Subcutaneous adipose tissue (tissue), 4 donors: ENCODE measurements around the gene SLC13A4. TPM values are rescaled to one million over a fixed set of nuclear protein-coding genes. Genes with fewer than 3 reads are reported as not detected.

Experiments
- total RNA-seq, 4 donors: library from RNA; depleted of rRNA; stranded (reverse); fragments of >200 nt; gene quantifications; one replicate each; pipeline ENCODE4 v1.1.0, GENCODE V29; 2016
- TF ChIP-seq, protein P1 (sequence below): fragments of 450-650 bp; IDR thresholded peaks from one replicate; pipeline ENCODE4 v1.5.1; 2016; ENCODE audit warnings: low read depth, mild to moderate bottlenecking, control low read depth, antibody characterized with exemption, moderate library complexity

SLC13A4 gene
- total RNA-seq, 4 donors from 2014 or later = 0.17 to 0.88 TPM; not detected in 2

DNA sequence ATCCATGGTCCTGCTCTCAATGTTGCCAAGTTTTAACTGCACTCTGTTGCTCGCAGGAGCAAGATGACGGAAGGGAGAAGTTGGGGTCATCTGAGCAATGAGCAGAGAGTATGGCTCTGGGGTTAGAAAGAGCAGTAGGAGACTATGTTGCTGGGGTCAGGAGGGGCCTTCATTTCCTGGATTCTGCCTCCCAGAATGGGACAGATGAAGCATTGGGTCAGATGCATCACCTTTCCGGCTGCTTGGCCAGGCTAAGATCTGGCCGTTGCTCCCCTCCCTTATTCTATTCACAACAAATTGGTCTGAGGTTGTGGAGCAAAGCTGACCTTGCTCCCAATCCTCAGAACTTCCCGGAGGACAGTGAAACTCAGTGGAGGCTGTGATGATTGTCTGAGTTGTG is 43.3 kb downstream of the SLC13A4 start:
- TF ChIP-seq, protein P1, sequence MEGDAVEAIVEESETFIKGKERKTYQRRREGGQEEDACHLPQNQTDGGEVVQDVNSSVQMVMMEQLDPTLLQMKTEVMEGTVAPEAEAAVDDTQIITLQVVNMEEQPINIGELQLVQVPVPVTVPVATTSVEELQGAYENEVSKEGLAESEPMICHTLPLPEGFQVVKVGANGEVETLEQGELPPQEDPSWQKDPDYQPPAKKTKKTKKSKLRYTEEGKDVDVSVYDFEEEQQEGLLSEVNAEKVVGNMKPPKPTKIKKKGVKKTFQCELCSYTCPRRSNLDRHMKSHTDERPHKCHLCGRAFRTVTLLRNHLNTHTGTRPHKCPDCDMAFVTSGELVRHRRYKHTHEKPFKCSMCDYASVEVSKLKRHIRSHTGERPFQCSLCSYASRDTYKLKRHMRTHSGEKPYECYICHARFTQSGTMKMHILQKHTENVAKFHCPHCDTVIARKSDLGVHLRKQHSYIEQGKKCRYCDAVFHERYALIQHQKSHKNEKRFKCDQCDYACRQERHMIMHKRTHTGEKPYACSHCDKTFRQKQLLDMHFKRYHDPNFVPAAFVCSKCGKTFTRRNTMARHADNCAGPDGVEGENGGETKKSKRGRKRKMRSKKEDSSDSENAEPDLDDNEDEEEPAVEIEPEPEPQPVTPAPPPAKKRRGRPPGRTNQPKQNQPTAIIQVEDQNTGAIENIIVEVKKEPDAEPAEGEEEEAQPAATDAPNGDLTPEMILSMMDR = no peak

DNA sequence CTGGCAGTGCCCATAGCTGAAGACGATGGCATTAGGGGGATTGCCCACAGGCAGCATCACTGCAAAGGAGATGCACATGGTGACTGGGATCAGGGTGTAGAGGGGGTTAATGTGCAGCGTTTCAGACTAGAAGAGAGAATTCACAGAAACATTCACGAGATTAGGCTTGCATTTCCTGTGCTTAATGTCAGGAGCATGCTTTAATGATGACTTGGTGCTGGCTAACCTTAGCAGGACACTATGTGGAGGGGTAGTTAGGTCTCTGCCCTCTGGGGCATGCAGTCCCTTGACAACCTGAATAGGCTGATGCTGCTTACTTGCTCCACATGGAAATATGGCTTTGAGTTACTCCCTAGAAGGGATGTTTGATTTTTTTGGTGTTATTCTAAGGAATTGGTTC is 43.9 kb downstream of the SLC13A4 start:
- TF ChIP-seq, protein P1 = no peak

DNA sequence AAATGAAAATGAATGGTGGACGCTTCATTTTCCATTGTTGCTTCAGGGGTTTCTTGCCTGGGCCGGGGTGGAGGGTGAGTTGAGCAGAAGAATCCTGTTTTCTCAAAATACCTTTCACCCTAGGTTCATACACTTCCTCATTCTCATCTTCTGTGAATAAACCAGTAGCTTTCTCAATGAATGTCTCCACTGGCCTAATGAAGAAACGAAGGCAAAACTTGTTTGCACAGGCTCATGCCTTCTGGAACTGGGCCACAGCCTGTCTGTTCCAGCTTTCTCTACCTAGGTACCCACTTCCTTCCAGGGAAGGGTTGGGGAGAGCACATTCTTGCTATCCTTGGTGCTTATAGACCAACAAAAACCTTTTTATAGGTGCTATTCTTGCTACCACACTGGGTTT is 44.4 kb downstream of the SLC13A4 start:
- TF ChIP-seq, protein P1 = no peak

DNA sequence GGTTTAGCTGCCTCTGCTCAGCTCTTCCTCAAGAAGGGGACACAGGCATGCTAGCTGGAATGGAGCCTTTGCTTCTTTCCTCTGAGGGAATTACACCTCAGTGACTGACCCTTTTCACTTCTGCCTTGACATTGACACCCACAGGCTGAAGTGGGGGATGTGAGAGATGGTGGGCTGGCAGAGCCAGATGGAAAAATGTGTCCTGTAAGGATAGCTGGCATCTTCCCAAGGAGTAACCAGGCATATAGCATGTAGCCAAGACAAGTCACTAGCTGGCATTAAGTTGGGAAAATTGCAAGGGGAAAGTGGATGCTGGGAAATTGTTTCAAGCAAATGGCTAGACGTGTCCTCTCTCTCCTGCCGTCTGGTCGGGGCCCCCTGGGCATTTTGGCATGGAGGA is 45.8 kb downstream of the SLC13A4 start:
- TF ChIP-seq, protein P1 = no peak

DNA sequence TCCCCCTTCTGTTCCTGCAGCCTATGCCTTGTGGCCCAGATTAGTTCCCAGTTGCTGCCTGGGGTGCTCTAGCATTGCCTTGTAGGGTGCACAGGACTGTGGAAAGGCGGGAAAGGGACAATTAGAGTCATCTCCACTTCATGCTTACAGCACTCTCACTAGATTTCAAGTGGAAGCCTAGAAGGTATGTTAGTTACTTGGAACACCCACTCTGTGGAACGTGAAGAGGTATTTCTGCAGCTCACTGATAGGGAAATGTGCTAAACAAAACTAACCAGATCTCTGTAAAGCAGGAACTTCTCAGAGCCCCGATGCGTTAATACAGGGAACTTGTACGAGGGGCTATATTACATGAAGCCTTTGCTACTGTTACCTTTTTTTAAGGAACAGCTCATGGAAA is 46.2 kb downstream of the SLC13A4 start:
- TF ChIP-seq, protein P1 = no peak

DNA sequence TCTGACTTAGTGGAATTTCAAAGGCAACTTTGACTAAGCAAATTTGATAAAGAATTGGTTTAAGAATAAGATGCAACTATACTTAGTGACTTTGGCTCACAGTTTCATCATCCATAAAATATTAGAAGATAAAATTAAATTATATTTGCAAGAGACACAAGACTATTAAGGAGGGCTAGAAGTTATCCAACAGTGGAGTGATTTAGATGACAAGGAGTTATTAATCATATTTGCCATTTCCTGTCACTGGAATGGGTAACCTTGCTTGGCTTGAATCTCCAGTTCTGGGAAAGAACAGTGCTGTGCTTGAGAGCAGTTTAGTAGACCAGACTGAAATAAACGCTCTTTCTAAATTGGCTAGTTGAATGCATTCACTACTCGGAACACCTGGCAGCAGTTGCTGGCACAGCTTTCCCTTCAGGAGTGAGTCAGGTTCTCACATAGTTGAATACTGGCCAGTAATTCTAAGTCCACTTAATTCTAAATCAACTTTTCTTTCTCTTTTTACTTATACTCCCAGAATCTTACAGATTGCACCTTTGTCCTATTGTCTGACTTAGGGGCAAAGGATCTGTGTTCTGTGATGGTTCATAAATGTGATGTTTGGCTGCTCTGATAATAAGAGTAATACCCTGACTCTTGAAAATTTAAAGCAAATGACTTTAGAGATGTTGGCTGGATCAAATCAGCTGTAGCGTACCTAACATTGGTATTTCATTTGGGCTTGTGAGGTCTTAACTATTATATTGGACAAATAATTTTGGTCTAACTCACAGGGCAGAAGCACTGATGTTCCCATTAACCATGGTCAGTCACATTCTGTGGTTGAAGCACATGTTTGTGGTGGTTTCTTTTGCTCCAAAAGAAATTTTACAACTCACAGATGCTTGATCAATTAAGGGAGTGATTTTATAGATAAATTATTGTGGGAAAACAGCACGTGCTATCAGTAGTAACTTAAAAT is 49.1 kb downstream of the SLC13A4 start:
- TF ChIP-seq, protein P1 = no peak

DNA sequence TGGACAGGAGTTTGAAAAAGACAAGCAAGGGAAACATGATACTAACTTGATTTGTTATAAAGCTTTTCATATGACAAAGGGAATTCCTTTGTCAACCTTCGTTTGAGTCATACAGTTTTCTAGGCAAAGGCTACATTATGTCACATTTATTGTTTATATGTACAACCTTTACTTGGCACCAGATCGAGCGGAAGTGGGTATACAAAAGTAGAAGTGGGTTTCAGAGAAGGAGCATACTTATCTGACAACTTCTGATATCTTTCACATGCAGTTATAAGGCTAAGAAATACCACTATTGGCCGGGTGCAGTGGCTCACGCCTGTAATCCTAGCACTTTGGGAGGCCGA is 54.7 kb downstream of the SLC13A4 start:
- TF ChIP-seq, protein P1 = no peak
